CD8-positive, alpha-beta memory T cell (primary cell): ENCODE data around the gene FOXC1. TPM values are rescaled to one million over a fixed set of nuclear protein-coding genes. Genes with fewer than 3 reads are reported as not detected.
A peak's percentile ranks its signal among the peaks of the same experiment; 100 is the strongest.

Source experiments
- CTCF ChIA-PET: fragments of 350-600 bp; sonication (Branson Sonifier 250); formaldehyde crosslinking; loops from one replicate; lab custom pipeline; 2021; ENCODE audit warnings: antibody characterized with exemption; lab: Charles Lee
- POLR2A ChIA-PET: fragments of 350-600 bp; sonication (Branson Sonifier 250); formaldehyde crosslinking; loops from one replicate; lab custom pipeline; 2021; ENCODE audit warnings: antibody characterized with exemption; lab: Charles Lee
- DNase-seq, 5 donors: peaks; one replicate each; pipeline versions ENCODE4 v3.0.0 to v3.0.0-alpha.2; 2020 to 2022; ENCODE audit warnings: mixed read lengths in 1 of 5
- H3K27ac ChIP-seq: one replicate; pipeline ENCODE4 v1.7.0; 2013; ENCODE audit warnings: low read depth, mild to moderate bottlenecking, low read length, moderate library complexity
- H3K27me3 ChIP-seq: 2 replicates; pipeline ENCODE4 v1.7.0; 2013; ENCODE audit warnings: low read length, mild to moderate bottlenecking; ENCODE audit not compliant: insufficient read depth, poor library complexity, severe bottlenecking
- H3K36me3 ChIP-seq: 2 replicates; pipeline ENCODE4 v1.7.0; 2013; ENCODE audit warnings: mild to moderate bottlenecking, low read length, moderate library complexity; ENCODE audit not compliant: insufficient read depth
- H3K4me1 ChIP-seq: 2 replicates; pipeline ENCODE4 v1.7.0; 2013; ENCODE audit warnings: mild to moderate bottlenecking, low read length, moderate library complexity; ENCODE audit not compliant: insufficient read depth
- H3K4me3 ChIP-seq: 2 replicates; pipeline ENCODE4 v1.7.0; 2013; ENCODE audit warnings: mild to moderate bottlenecking, low read length
- H3K9me3 ChIP-seq: 2 replicates; pipeline ENCODE4 v1.7.0; 2013; ENCODE audit warnings: mild to moderate bottlenecking, low read length
- H3K27ac Mint-ChIP-seq, 8 donors: one replicate each; pipeline ENCODE4 v1.8.0; 2020 to 2021; ENCODE audit warnings: mixed read lengths in 8 of 8, mild to moderate bottlenecking in 6 of 8, inconsistent platforms in 3 of 8, moderate library complexity in 3 of 8
- H3K27me3 Mint-ChIP-seq, 2 donors: one replicate each; pipeline ENCODE4 v1.8.0; 2020 to 2021; ENCODE audit warnings: mixed read lengths in 2 of 2, mild to moderate bottlenecking in 1 of 2, moderate library complexity in 1 of 2
- H3K36me3 Mint-ChIP-seq, 3 donors: one replicate each; pipeline ENCODE4 v1.8.0; 2020 to 2021; ENCODE audit warnings: mixed read lengths in 3 of 3, inconsistent platforms in 1 of 3, mild to moderate bottlenecking in 1 of 3
- H3K4me1 Mint-ChIP-seq, 3 donors: one replicate each; pipeline ENCODE4 v1.8.0; 2020 to 2021; ENCODE audit warnings: mixed read lengths in 3 of 3, inconsistent platforms in 1 of 3, mild to moderate bottlenecking in 1 of 3
- H3K4me3 Mint-ChIP-seq, 7 donors: one replicate each; pipeline ENCODE4 v1.8.0; 2020 to 2021; ENCODE audit warnings: mixed read lengths in 7 of 7, mild to moderate bottlenecking in 6 of 7, moderate library complexity in 4 of 7, inconsistent platforms in 2 of 7
- H3K9me3 Mint-ChIP-seq, 5 donors: one replicate each; pipeline ENCODE4 v1.8.0; 2020 to 2022; ENCODE audit warnings: mixed read lengths in 5 of 5, mild to moderate bottlenecking in 3 of 5, moderate library complexity in 2 of 5, inconsistent platforms in 1 of 5
- polyA plus RNA-seq: library from polyadenylated mRNA; unstranded; fragments of 300-500 nt; fragmentation: Illumina TruSeq; gene quantifications from one replicate; pipeline ENCODE4 v1.2.3, GENCODE V29; 2021
- total RNA-seq, 2 experiments: library from RNA; stranded (reverse); gene quantifications; one replicate each; pipeline ENCODE4 v1.2.3, GENCODE V29; 2021

FOXC1 gene
- total and polyA plus RNA-seq, 3 experiments from 2014 or later = not detected

DNA sequence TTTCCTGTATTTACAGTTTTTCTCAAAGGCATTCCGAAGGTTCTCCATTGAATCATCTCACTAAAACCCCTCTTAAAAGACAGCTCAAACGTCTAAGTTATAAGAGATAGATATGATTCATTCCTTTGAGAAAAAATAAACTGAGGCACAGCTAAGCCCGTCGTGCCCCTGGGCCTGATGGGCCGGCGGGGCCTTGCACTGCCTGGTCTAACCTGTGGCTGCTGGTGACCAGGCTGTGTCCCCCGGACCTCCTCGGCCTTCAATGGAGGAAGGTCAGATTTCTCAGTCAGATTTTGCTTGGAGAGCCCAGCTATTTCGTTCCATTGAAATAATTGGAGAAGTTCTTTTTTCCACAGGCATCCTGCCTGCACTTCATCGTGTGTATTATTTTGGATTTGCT is 11.3 kb upstream of the FOXC1 start:
- no peaks in the 10 kb centered on the region for H3K36me3 Mint-ChIP-seq
- POLR2A ChIA-PET = no interaction called here

DNA sequence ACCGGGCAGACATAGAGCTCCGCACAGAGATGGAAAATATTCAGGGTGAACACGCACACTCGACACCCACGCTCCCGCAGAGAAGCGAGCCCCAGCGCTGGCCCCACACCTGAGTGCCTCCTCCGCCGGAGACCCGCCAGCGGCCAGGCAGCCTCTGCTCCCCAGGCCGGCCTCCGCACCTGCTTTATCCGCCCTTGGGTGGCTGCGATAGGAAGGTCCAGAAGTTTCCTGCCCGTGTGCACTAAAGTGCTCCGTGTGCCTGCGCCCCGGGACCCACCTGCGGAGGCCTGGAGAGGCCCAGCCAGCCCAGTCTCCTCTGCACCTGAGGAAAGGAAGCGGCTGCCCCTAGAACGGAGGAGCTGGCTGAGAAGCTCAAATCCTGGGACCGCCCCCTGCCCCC is 10.8 kb upstream of the FOXC1 start:
- no peaks in the 10 kb centered on the region for H3K36me3 Mint-ChIP-seq
- no peak overlapping the region for H3K4me3 Mint-ChIP-seq
- no peaks in the 10 kb centered on the region for H3K9me3 ChIP-seq
- peaks cover 52 to 81% of the 10 kb centered on the region in 2 donors for H3K27me3 Mint-ChIP-seq
- no peak overlapping the region for H3K4me3 ChIP-seq
- peaks cover 3 to 10% (median 8%) of the 10 kb centered on the region in 3 donors for H3K4me1 Mint-ChIP-seq
- DNase-seq = no peak
- H3K27ac ChIP-seq = no peak overlapping the region
- peaks cover 63% of the 10 kb centered on the region for H3K27me3 ChIP-seq
- H3K36me3 ChIP-seq = no peaks in the 10 kb centered on the region
- ChIA-PET POLR2A (no interaction called here), CTCF (interaction anchor here (3.8 to 10.7 kb wide), 2 partner anchors 7 to 1035 kb away, joined by 27 to 150 read pairs; no protein-coding TSS in a partner anchor)
- no peak overlapping the region for H3K27ac Mint-ChIP-seq
- H3K9me3 Mint-ChIP-seq = peaks cover 0 to 2% (median 0%) of the 10 kb centered on the region in 5 donors
- H3K4me1 ChIP-seq = peaks cover 7% of the 10 kb centered on the region

More for the DNA sequence above, 11.3 kb upstream of the FOXC1 start:
- Mint-ChIP-seq H3K9me3 (peaks cover 0 to 2% (median 0%) of the 10 kb centered on the region in 5 donors), H3K4me1 (peaks cover 3 to 8% (median 8%) of the 10 kb centered on the region in 3 donors), H3K27ac (no peak overlapping the region), H3K27me3 (peaks cover 50 to 80% of the 10 kb centered on the region in 2 donors), H3K4me3 (no peak overlapping the region)
- no peaks in the 10 kb centered on the region for H3K36me3 ChIP-seq
- H3K4me3 ChIP-seq = no peak overlapping the region
- CTCF ChIA-PET = interaction anchor here (1.2 to 10.7 kb wide), 3 partner anchors 8 to 1036 kb away, joined by 3 to 150 read pairs (median 27); no protein-coding TSS in a partner anchor
- peaks cover 7% of the 10 kb centered on the region for H3K4me1 ChIP-seq
- H3K9me3 ChIP-seq = no peaks in the 10 kb centered on the region
- peaks cover 58% of the 10 kb centered on the region for H3K27me3 ChIP-seq
- DNase-seq = no peak
- no peak overlapping the region for H3K27ac ChIP-seq

DNA sequence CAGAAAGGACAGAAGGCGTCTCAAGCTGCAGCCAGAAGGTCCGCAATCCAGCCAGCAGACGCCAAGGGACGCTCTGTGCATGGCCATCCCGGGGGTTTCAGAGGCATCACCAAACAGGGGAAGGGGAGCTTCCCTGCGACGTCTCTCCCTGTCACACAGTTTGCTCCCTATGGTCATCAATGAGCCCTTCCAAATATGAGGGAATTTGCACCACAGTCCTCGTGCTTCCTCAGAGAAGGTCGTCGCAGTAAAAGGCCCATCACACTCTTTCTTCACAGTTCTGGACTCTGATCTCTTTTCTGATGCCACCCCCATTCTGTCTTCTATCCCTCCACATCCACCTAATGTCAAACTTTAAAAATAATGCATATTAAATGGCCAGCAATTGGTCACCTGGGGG is 10.2 kb upstream of the FOXC1 start:
- Histone ChIP-seq H3K27me3 (peaks cover 69% of the 10 kb centered on the region), H3K27ac (no peak overlapping the region), H3K36me3 (no peaks in the 10 kb centered on the region), H3K4me1 (peaks cover 7% of the 10 kb centered on the region), H3K4me3 (no peak overlapping the region), H3K9me3 (no peaks in the 10 kb centered on the region)
- CTCF ChIA-PET = interaction anchor here (10.7 kb wide), 1 partner anchor 1035 kb away, joined by 150 read pairs; no protein-coding TSS in a partner anchor
- Mint-ChIP-seq H3K27me3 (peaks cover 51 to 78% of the 10 kb centered on the region in 2 donors), H3K27ac (no peak overlapping the region), H3K4me3 (no peak overlapping the region), H3K36me3 (no peaks in the 10 kb centered on the region), H3K4me1 (peaks cover 3 to 10% (median 8%) of the 10 kb centered on the region in 3 donors), H3K9me3 (peaks cover 0 to 2% (median 0%) of the 10 kb centered on the region in 5 donors)
- DNase-seq = no peak
- POLR2A ChIA-PET = no interaction called here

DNA sequence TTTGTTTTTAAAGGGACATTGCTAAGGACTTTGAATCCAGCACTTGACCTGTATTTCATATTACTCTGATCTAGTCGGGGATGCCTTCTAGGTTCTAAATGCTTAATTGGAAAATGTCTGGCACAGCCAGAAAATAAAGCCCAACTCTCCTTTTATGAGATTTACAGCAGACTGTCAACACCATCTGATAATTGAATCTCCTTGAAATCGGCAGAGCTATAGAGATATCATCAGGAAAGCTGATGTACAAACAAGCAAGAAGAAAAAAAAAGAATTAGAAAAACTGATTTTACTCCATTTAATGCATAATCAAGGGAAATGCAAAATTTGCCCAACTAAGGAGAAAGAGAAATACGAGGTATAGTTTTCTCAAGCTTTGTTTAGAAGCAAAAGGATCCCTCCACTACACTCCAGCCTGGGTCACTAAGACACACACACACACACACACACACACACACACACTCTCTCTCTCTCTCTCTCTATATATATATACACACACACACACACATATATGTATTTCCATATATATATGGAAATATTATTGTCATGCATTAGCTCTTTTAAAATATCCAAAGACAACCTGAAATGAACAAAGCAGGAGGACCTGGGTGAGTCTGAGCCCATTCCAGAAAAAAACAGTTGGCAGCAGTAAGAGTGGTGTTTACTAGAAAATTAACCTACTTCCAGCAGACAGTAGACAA is 9.5 kb upstream of the FOXC1 start:
- Mint-ChIP-seq H3K4me3 (no peak overlapping the region), H3K4me1 (peaks cover 3 to 10% (median 9%) of the 10 kb centered on the region in 3 donors), H3K36me3 (no peaks in the 10 kb centered on the region), H3K9me3 (peaks cover 0 to 2% (median 0%) of the 10 kb centered on the region in 5 donors), H3K27ac (no peak overlapping the region), H3K27me3 (peaks cover 51 to 74% of the 10 kb centered on the region in 2 donors)
- no peaks in the 10 kb centered on the region for H3K9me3 ChIP-seq
- ChIA-PET CTCF (interaction anchor here (0.7 to 10.7 kb wide), 2 partner anchors 316 to 1034 kb away, joined by 4 to 150 read pairs; no protein-coding TSS in a partner anchor), POLR2A (no interaction called here)
- no peak overlapping the region for H3K4me3 ChIP-seq
- H3K4me1 ChIP-seq = peaks cover 15% of the 10 kb centered on the region
- peaks cover 73% of the 10 kb centered on the region for H3K27me3 ChIP-seq
- no peak for DNase-seq
- H3K36me3 ChIP-seq = no peaks in the 10 kb centered on the region
- no peak overlapping the region for H3K27ac ChIP-seq

DNA sequence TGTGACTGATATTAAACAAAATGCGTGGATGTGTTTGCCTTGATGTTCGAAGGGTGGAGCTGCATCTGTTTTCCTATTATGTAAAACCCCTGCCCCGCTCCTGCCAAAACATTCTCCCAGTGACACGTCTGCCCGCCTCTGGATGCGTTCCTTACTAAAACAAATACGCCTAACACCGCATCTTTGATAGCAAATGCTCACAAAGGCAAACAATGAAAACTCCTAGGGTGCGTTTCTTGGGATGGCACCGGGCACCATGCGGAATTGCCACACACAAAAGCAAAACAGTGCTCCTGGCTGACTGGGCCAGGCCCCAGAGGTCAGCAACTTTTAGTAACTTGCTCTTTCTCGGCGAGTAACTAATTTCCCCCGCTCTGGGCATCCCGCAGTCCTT is 9.0 kb upstream of the FOXC1 start:
- peaks cover 7 to 16% (median 14%) of the 10 kb centered on the region in 3 donors for H3K4me1 Mint-ChIP-seq
- H3K27ac Mint-ChIP-seq = no peak overlapping the region
- peaks cover 73% of the 10 kb centered on the region for H3K27me3 ChIP-seq
- no peaks in the 10 kb centered on the region for H3K36me3 Mint-ChIP-seq
- H3K9me3 Mint-ChIP-seq = peaks cover 0 to 2% (median 0%) of the 10 kb centered on the region in 5 donors
- H3K36me3 ChIP-seq = no peaks in the 10 kb centered on the region
- no peak overlapping the region for H3K4me3 Mint-ChIP-seq
- H3K4me3 ChIP-seq = no peak overlapping the region
- no peak overlapping the region for H3K27ac ChIP-seq
- H3K27me3 Mint-ChIP-seq = peaks cover 55 to 78% of the 10 kb centered on the region in 2 donors
- no peak for DNase-seq
- peaks cover 20% of the 10 kb centered on the region for H3K4me1 ChIP-seq
- POLR2A ChIA-PET = no interaction called here
- H3K9me3 ChIP-seq = no peaks in the 10 kb centered on the region
- CTCF ChIA-PET = interaction anchor here (0.7 to 10.7 kb wide), 3 partner anchors 316 to 1033 kb away, joined by 3 to 150 read pairs (median 4); no protein-coding TSS in a partner anchor

DNA sequence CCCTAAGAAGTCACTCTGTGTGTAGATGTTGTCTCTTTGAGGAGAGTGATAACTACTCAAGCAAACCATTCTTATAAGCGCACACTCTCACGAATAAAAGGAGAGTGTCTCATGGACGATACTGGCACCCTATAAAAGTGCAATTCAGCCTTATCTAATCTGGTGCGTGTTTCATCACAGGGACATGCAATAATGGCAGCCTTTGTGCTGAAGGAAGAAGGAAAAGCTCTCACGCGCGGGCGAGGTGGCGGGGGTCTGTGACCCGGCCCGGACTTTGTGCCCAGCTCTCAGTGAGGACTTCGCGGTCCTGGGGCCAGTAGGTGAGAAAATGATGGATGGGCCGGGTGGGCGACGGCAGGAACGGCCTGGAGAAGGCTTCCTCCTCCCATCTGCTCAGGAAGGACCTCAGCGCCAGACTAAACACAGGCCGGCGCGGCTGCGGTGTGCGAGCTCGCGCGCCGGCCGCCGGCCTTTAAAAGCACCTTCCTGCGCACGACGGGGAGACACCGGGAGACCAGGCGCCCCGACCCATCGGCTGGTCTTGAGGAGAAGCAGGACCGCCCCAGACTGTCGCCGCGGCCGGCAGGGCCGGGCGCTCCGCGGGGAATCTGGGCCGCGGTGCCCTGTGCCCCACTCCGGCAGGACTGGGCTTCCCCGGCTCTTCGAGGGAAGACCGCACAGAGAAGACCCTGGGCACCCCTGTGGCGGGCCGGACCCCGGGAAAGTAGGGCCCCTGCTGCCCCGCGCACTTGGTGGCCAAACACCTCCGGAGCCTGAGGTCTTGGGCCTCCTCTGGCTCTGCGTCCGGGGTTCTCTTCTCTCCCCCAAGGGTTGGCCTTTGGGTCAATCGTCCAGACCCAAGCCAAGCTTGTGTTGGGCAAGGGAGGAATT is 8.3 kb upstream of the FOXC1 start:
- Histone ChIP-seq H3K9me3 (no peaks in the 10 kb centered on the region), H3K27ac (no peak overlapping the region), H3K36me3 (no peaks in the 10 kb centered on the region), H3K27me3 (peaks cover 74% of the 10 kb centered on the region), H3K4me3 (no peak overlapping the region), H3K4me1 (peaks cover 21% of the 10 kb centered on the region)
- peaks cover 10 to 18% (median 13%) of the 10 kb centered on the region in 3 donors for H3K4me1 Mint-ChIP-seq
- CTCF ChIA-PET = interaction anchor here (0.7 to 10.7 kb wide), 4 partner anchors 315 to 1033 kb away, joined by 3 to 150 read pairs (median 4); no protein-coding TSS in a partner anchor
- peak overlapping the region in 1 of 8 donors; percentile 65 for H3K27ac Mint-ChIP-seq
- POLR2A ChIA-PET = no interaction called here
- no peaks in the 10 kb centered on the region for H3K36me3 Mint-ChIP-seq
- H3K27me3 Mint-ChIP-seq = peaks cover 55 to 78% of the 10 kb centered on the region in 2 donors
- H3K9me3 Mint-ChIP-seq = peaks cover 0 to 2% (median 0%) of the 10 kb centered on the region in 5 donors
- DNase-seq = no peak
- peak overlapping the region in 1 of 7 donors; percentile 24 for H3K4me3 Mint-ChIP-seq

DNA sequence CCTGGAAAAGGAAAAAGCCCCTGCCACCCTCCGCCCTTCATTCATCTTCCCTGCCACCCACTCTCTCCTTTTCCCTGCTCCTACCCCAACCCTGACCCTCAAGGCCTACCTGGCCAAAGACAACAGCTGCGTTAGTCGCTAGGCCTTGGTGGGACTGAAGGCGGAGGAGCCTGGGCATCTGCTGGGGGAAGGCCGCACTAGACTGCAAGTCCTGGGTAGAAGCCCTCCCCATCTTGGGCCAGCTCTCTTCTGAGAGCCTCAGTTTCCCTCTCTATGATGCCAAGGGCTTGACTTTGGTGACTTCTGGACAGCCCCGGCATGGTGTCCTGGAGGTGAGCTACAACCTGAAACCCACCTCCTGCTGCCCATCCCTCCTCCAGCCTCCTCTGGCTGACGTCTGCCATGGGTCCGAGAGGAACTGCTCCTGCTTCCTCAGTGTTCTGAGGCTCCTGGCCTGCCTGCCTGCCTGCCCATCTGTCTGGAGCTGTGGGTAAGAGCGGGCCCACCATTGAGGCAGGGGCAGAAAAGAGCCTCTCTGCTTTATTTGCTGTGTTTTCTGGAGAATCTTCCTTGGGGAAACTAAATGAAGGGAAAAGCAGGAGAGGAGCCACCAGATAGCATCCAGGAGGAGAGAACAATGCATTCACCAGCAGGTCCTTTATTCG is 7.5 kb upstream of the FOXC1 start:
- Histone ChIP-seq H3K4me3 (no peak overlapping the region), H3K27ac (no peak overlapping the region), H3K27me3 (peaks cover 75% of the 10 kb centered on the region), H3K9me3 (no peaks in the 10 kb centered on the region), H3K36me3 (no peaks in the 10 kb centered on the region), H3K4me1 (peaks cover 27% of the 10 kb centered on the region)
- ChIA-PET POLR2A (no interaction called here), CTCF (interaction anchor here (1.5 to 10.7 kb wide), 2 partner anchors 502 to 1032 kb away, joined by 3 to 150 read pairs; no protein-coding TSS in a partner anchor)
- H3K36me3 Mint-ChIP-seq = no peaks in the 10 kb centered on the region
- H3K9me3 Mint-ChIP-seq = peaks cover 0 to 2% (median 0%) of the 10 kb centered on the region in 5 donors
- peak overlapping the region in 1 of 7 donors; percentile 27 for H3K4me3 Mint-ChIP-seq
- H3K4me1 Mint-ChIP-seq = peaks cover 15 to 25% (median 15%) of the 10 kb centered on the region in 3 donors
- no peak for DNase-seq
- peaks cover 59 to 78% of the 10 kb centered on the region in 2 donors for H3K27me3 Mint-ChIP-seq
- H3K27ac Mint-ChIP-seq = no peak overlapping the region
